Gastroesophageal sphincter (tissue), 3 donors: ENCODE data around the gene ESR2.
"Not testable (repeated sequence)": the region's sequence is repeated elsewhere in the genome, so short reads cannot be mapped to it uniquely, and the experiment has no call there.

Experiments used
- CTCF ChIP-seq, 4 experiments: fragments of 200-600 bp in 2 of 4; fragments of 450-650 bp in 2 of 4; sonication (generic) in 1 of 4; IDR thresholded peaks; one replicate each; pipeline ENCODE4 v1.5.1; 2017 to 2019; ENCODE audit warnings: antibody characterized with exemption in 4 of 4, mild to moderate bottlenecking in 2 of 4, moderate library complexity in 2 of 4
- EP300 ChIP-seq: sonication (generic); formaldehyde crosslinking; IDR thresholded peaks from one replicate; pipeline ENCODE4 v1.6.1; 2017; ENCODE audit warnings: antibody characterized with exemption, mild to moderate bottlenecking
- POLR2A ChIP-seq, 2 donors: fragments of 450-650 bp; IDR thresholded peaks; one replicate each; pipeline ENCODE4 v1.6.1; 2017; ENCODE audit warnings: antibody characterized with exemption in 2 of 2, mild to moderate bottlenecking in 2 of 2, moderate library complexity in 1 of 2
- POLR2AphosphoS5 ChIP-seq: sonication (generic); formaldehyde crosslinking; IDR thresholded peaks from one replicate; pipeline ENCODE4 v1.6.1; 2017; ENCODE audit warnings: antibody characterized with exemption

- not testable (repeated sequence) for TF ChIP-seq CTCF (IDR thresholded peaks at IDR 0.05); EP300; POLR2A (IDR thresholded peaks at IDR 0.05); POLR2AphosphoS5
These were observed 83.3 kb downstream of the ESR2 start for GRCh38 chr14:64210912-64211311.
